Measurements from ENCODE around the gene PTHLH. TPM values are rescaled to one million over a fixed set of nuclear protein-coding genes. Genes with fewer than 3 reads are reported as not detected.

PTHLH gene
- total RNA-seq, 2 experiments from 2014 or later = 0.19 TPM; not detected in 1

DNA sequence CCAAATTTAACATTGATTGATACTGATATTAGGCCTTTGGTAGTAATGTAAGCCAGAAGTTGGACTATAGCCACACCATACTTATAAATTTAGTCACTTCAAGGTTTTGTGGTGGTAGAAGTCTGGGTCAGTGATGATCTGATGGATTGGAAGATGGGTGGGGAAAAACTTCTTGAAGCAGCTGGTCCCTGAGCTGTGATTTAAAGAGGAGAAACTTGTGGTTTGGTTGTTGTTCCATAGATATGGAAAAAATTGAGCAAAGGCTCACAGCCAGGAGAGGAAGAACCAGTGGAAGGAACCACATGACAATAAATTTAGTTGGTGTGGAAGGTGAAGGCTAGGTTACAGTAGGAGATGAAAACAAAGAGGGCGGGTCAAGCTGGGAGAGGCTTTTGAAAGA, 26.1 kb downstream of the PTHLH start:
- ChIA-PET POLR2A (no interaction called here), CTCF (interaction anchor here (0.5 kb wide), 1 partner anchor 37 kb away, joined by 3 read pairs; no protein-coding TSS in a partner anchor)

DNA sequence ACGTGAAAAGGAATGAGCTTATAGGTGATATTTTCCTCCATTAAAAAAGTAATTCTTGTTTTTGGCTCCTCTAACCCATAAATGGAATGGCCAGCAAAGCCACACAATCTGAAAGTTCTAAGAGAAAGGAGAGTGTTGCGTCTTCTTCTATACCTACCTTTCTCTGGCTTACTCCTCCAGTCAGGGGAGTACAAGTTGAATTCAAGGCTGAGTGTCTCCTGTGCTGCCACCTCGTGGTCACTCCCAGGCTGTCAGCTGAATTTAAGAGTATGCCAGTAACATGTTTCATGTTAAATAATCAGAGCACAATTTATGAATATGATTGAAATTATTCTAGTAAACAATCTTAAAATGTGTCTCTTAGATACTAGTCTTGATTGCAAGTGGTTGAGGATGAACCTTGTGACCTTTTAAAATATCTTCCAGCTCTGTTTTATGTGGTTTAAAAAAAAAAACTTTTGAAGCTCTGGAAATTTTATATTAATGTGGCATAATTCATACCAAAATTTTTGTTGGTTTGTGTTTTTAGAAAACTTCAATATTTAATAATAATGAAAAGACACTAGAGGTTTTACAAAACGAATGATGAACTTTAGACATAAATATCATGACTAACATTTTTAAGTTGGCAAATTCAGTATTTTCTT, 31.7 kb downstream of the PTHLH start:
- POLR2A ChIA-PET = no interaction called here
- CTCF ChIA-PET = interaction anchor here (0.9 to 1.2 kb wide), 2 partner anchors 205 to 209 kb away, joined by 3 to 4 read pairs; no protein-coding TSS in a partner anchor

DNA sequence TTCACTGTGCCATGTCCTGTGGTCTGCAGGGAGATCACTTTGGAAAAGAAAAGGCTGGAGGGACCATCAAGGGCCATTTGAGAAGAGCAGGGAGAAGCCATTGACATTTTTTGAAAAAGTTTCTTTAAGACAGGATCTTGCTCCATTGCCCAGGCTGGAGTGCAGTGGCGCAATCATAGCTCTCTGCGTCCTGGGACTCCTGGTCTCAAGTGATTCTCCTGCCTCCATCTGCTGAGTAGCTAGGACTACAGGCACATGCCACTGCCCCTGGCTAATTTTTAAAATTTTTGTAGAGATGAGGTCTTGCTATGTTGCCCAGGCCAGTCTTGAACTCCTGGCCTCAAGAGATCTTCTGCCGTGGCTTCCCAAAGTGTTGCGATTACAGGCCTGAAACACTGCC, 32.3 kb downstream of the PTHLH start:
- POLR2A ChIA-PET = no interaction called here

GRCh38 chr12:27937768-27938167, 34.8 kb downstream of the PTHLH start:
- ChIA-PET CTCF (interaction anchor here (1.3 kb wide), 1 partner anchor 10 kb away, joined by 3 read pairs; no protein-coding TSS in a partner anchor), POLR2A (no interaction called here)

More for the DNA sequence above, 32.3 kb downstream of the PTHLH start:
- CTCF ChIA-PET = interaction anchor here (1.2 kb wide), 1 partner anchor 208 kb away, joined by 3 read pairs; no protein-coding TSS in a partner anchor

- CTCF ChIA-PET = interaction anchor here (0.7 to 1.3 kb wide), 2 partner anchors 11 to 484 kb away, joined by 3 read pairs; no protein-coding TSS in a partner anchor
- POLR2A ChIA-PET = no interaction called here
Measured at GRCh38 chr12:27936196-27936595, 36.3 kb downstream of the PTHLH start.

GRCh38 chr12:27934276-27934675, 38.3 kb downstream of the PTHLH start:
- CTCF ChIA-PET = no interaction called here
- POLR2A ChIA-PET = no interaction called here

DNA sequence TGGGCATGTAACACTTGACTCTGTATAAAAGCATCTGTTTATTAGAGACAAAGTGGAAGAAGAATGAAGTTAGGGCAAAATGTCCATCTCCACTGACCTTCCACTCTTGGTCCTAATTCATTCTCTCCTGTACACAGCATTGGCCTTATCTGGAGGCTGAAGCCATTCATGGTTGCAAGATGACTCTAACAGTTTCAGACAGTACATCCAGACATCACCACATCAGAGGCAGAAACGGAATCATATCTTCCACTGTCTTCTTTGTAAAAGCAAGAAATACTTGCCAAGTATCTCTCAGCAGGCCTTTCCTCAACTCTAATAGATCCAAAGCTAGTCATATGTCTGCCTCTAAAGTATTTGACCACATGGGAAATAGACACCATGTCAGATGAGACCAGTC, 41.1 kb downstream of the PTHLH start:
- CTCF ChIA-PET = no interaction called here

GRCh38 chr12:27927347-27927746, 45.2 kb downstream of the PTHLH start:
- CTCF ChIA-PET = no interaction called here

More for the DNA sequence above, 41.1 kb downstream of the PTHLH start:
- POLR2A ChIA-PET = no interaction called here

DNA sequence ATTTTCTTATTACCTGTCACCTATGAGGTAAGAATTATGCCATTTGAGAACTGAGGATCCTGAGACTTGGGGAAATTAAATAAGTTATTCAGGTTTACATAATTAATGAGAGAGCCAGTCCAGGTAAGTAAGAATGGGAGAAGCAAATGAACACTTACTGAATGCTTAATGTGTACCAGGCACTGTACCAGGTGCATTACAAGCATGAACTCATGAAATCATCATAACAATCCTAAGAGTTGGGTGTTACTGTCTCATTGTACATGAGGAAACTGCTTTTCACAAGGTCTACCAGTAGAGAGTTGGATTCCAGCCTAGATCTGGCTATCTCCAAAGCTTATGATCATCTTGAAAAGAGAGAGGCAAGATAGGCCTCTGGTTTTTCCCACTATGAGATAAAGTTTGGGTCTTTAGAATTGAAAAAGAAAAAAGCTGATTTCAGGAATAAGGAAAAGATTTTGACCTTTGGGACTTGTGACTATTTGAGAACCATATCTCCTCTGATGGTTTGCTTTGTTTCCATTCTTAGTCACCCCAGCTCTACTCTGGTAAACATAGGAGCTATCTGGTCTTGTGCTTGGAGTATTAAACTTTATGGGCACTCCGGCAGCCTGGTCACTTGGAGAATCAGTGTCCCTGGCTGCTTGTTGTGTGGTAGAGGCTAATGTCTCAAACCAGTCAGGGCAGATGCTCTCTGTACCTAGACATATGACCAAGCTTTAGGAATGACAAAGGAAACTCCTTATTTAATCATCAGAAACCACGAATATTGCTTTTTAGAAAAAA, 48.0 kb downstream of the PTHLH start:
- ChIA-PET CTCF (interaction anchor here (0.7 kb wide), 1 partner anchor 104 kb away, joined by 3 read pairs; no protein-coding TSS in a partner anchor), POLR2A (no interaction called here)

More at GRCh38 chr12:27927347-27927746, 45.2 kb downstream of the PTHLH start:
- POLR2A ChIA-PET = interaction anchor here (0.6 kb wide), 1 partner anchor 329 kb away, joined by 3 read pairs; no protein-coding TSS in a partner anchor

DNA sequence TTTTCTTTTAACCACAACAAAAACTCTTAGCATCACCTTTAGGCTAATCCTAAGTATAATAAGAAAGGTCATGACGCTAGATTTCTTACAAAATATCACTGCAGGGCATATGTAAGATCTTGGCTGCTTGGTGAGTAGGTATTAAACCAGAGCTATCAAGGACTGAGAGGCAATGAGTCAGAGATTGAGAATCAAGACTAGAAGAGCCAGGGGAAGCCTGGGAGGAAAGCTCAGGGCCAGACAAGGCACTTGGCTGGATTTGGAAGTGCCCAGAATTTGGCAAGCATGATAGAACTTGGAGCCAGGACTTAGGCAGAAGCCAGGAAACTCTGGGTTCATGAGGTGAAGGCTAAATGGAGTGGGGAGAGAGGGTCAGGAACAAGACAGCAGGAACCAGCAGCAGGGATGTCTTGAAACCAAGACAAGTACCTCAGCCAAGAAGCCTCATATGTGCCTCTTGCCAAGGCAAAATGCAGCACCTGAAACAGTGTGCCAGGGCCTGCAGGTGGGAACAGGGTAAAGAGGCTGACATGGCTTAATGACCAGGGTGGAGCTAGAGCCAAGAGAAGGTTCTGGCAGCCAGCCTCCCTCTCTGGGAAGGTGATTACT, 49.9 kb downstream of the PTHLH start:
- POLR2A ChIA-PET = no interaction called here
- CTCF ChIA-PET = no interaction called here

GRCh38 chr12:27919671-27920235, 52.8 kb downstream of the PTHLH start:
- ChIA-PET POLR2A (no interaction called here), CTCF (no interaction called here)

DNA sequence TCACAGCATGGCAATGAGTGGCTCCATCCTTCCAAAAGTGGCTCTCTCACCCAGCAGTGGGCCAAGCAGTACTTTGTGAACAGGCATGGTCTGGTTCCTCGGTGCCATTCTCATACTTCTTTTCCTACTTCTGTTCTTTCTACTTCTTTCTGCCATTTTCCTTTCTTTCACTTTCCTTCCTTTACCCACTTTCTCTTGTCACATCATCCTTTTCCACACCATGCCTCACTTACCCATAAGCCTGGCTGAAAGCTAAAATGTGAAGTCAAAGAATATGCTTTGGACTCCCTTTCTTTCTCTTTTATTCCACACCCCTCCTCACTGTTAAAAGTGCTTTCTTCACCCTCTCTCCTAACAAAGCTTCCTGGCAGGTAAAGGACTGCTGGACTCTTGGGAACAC, 57.0 kb downstream of the PTHLH start:
- POLR2A ChIA-PET = no interaction called here
- CTCF ChIA-PET = interaction anchor here (1.2 kb wide), 1 partner anchor 11 kb away, joined by 3 read pairs; no protein-coding TSS in a partner anchor

DNA sequence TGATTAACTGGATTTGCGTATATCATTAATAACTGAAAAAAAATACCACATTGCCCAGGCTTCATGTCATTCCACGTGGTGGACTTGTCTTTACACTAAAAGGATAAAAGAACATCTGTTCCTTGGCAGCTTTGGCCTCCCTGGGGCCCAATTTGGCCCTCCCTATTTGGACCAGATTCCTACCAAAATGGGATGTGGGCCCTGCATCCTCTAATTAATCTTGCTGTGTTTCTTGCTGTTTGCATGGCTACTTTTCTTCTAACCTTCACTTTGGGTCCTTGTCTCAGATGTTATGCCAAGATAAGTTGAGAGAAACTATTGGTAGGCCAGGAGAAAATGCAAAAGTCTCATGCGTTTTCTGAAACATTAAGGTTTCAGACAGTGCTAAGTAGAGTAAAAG, 57.5 kb downstream of the PTHLH start:
- POLR2A ChIA-PET = no interaction called here
- CTCF ChIA-PET = interaction anchor here (1.2 kb wide), 1 partner anchor 11 kb away, joined by 3 read pairs; no protein-coding TSS in a partner anchor

DNA sequence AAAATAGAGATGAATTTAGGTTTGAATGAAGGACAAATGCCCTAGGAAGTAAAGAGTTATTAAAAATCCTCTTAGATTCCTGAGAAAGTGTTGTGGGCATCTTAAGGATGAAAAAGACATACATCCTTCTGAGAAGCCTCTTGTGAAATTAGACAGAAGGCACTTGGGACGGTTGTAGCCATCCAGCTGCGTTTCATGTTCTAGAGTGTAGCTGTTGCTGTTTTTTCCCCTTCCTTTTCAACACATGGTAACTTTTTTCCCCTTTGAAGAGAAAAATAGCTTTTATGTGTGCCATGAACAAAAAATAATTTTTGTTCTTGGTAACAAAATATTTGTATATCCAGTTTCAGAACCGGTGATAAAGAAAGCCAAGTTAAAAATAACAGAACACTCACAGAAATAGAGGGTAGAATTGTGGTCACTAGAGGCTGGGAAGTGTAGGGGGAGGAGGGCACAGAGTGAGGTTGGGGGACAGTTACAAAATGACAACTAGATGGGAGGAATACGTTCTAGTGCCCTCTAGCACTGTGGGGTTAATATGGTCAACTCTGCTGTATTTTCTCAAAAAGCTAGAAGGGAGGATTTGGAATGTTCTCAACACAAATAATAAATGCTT, 58.4 kb downstream of the PTHLH start:
- ChIA-PET POLR2A (no interaction called here), CTCF (no interaction called here)

- CTCF ChIA-PET = no interaction called here
- POLR2A ChIA-PET = no interaction called here
Measured at GRCh38 chr12:27911397-27911796, 61.1 kb downstream of the PTHLH start.

Other genes starting within 250 kb of the PTHLH start
- 10 to 100 TPM; 15.0 to 15.2 TPM for gene KLHL42, start 192.5 kb downstream of the PTHLH start, total RNA-seq
- not detected for gene MANSC4, start 192.5 kb downstream of the PTHLH start, total RNA-seq
- 10 to 100 TPM; 19.0 to 22.1 TPM for gene CCDC91, start 217.7 kb upstream of the PTHLH start, total RNA-seq

All from activated CD8-positive, alpha-beta memory T cell treated with anti-CD3 and anti-CD28 coated beads for 36 hours (primary cell).